Glutamatergic neuron (in vitro differentiated cells): ENCODE measurements around the gene MAGI1. TPM values are rescaled to one million over a fixed set of nuclear protein-coding genes. Genes with fewer than 3 reads are reported as not detected.
"Not testable (repeated sequence)": the region's sequence is repeated elsewhere in the genome, so short reads cannot be mapped to it uniquely, and the experiment has no call there.

Experiments used
- DNase-seq: peaks from one replicate; pipeline ENCODE4 v3.0.0; 2022
- H3K27ac Mint-ChIP-seq: one replicate; pipeline ENCODE4 v1.8.0; 2020; ENCODE audit warnings: mild to moderate bottlenecking, mixed read lengths, inconsistent platforms; ENCODE audit not compliant: unreplicated experiment
- H3K27me3 Mint-ChIP-seq: one replicate; pipeline ENCODE4 v1.8.0; 2020; ENCODE audit warnings: mild to moderate bottlenecking, moderate library complexity, mixed read lengths, inconsistent platforms; ENCODE audit not compliant: unreplicated experiment
- H3K36me3 Mint-ChIP-seq: one replicate; pipeline ENCODE4 v1.8.0; 2020; ENCODE audit warnings: mild to moderate bottlenecking, mixed read lengths, inconsistent platforms; ENCODE audit not compliant: unreplicated experiment
- H3K4me1 Mint-ChIP-seq: one replicate; pipeline ENCODE4 v1.8.0; 2020; ENCODE audit warnings: mild to moderate bottlenecking, low read depth, mixed read lengths, inconsistent platforms; ENCODE audit not compliant: unreplicated experiment
- H3K4me3 Mint-ChIP-seq: one replicate; pipeline ENCODE4 v1.8.0; 2020; ENCODE audit warnings: mild to moderate bottlenecking, mixed read lengths, inconsistent platforms; ENCODE audit not compliant: unreplicated experiment
- H3K9me3 Mint-ChIP-seq: one replicate; pipeline ENCODE4 v1.8.0; 2020; ENCODE audit warnings: mild to moderate bottlenecking, moderate library complexity, mixed read lengths, inconsistent platforms; ENCODE audit not compliant: unreplicated experiment
- total RNA-seq: library from RNA; stranded (reverse); fragmentation: NEBNext Ultra II Directional; extraction: Animal tissue kit (Norgen Biotek cat#: 25700); gene quantifications from one replicate; pipeline ENCODE4 v1.2.1, GENCODE V29; 2021; ENCODE audit not compliant: unreplicated experiment
- TF ChIP-seq, protein P1 (sequence below): fragments of 200-600 bp; sonication (generic); IDR thresholded peaks from one replicate; pipeline ENCODE4 v1.5.0; 2021; ENCODE audit not compliant: partially characterized antibody, unreplicated experiment

Gene MAGI1
- total RNA-seq, 1 donor from 2014 or later, result 46.5 TPM

DNA sequence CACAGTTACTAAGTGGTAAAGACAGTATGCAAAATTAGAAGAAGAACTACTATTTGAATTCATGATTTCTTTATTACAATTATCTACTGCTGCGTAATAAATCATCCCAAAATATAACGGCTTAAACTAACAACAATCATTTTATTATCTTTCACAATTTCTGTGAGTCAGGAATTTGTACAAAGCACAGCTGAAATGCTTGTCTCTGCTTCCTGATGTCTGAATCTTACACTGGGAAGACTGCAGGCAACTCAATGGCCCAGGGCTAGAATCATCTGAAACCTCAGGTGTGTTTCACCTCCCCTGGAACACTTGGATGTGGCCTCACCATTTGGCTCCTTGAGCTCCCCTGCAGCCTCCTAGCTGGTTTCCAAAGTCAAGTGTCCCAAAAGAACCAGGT, 145.1 kb downstream of the MAGI1 start:
- TF ChIP-seq, protein P1, sequence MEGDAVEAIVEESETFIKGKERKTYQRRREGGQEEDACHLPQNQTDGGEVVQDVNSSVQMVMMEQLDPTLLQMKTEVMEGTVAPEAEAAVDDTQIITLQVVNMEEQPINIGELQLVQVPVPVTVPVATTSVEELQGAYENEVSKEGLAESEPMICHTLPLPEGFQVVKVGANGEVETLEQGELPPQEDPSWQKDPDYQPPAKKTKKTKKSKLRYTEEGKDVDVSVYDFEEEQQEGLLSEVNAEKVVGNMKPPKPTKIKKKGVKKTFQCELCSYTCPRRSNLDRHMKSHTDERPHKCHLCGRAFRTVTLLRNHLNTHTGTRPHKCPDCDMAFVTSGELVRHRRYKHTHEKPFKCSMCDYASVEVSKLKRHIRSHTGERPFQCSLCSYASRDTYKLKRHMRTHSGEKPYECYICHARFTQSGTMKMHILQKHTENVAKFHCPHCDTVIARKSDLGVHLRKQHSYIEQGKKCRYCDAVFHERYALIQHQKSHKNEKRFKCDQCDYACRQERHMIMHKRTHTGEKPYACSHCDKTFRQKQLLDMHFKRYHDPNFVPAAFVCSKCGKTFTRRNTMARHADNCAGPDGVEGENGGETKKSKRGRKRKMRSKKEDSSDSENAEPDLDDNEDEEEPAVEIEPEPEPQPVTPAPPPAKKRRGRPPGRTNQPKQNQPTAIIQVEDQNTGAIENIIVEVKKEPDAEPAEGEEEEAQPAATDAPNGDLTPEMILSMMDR, result no peak
- H3K27me3 Mint-ChIP-seq, result no peaks in the 10 kb centered on the region
- no peaks in the 10 kb centered on the region for H3K9me3 Mint-ChIP-seq
- H3K4me3 Mint-ChIP-seq, result no peak overlapping the region
- DNase-seq, result no peak
- H3K36me3 Mint-ChIP-seq, result peaks cover 5% of the 10 kb centered on the region
- no peak overlapping the region for H3K27ac Mint-ChIP-seq
- no peaks in the 10 kb centered on the region for H3K4me1 Mint-ChIP-seq

DNA sequence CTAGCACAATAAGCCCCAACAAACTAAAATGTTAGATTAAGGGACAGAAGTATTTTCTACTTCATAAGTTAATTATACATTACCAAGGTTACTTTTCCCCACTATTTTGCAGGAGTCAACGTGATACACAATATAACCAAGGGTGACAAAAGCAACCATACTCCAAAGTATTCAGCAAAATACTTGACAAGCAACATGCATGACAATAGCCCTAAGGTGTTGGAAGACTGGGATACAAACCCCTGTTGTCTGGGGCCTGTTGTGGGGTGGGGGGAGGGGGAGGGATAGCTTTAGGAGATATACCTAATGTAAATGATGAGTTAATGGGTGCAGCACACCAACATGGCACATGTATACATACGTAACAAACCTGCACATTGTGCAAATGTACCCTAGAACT, 147.2 kb downstream of the MAGI1 start:
- H3K4me3 Mint-ChIP-seq, H3K4me1 Mint-ChIP-seq, H3K36me3 Mint-ChIP-seq, H3K27me3 Mint-ChIP-seq, H3K9me3 Mint-ChIP-seq, H3K27ac Mint-ChIP-seq, DNase-seq: not testable (repeated sequence)

GRCh38 chr3:65890328-65890727, 148.4 kb downstream of the MAGI1 start:
- no peak for DNase-seq
- no peak overlapping the region for H3K4me3 Mint-ChIP-seq
- TF ChIP-seq, protein P1, result no peak
- H3K27ac Mint-ChIP-seq, result no peak overlapping the region
- peaks cover 5% of the 10 kb centered on the region for H3K36me3 Mint-ChIP-seq
- H3K4me1 Mint-ChIP-seq, result peaks cover 3% of the 10 kb centered on the region
- no peaks in the 10 kb centered on the region for H3K9me3 Mint-ChIP-seq
- no peaks in the 10 kb centered on the region for H3K27me3 Mint-ChIP-seq

- no peaks in the 10 kb centered on the region for H3K9me3 Mint-ChIP-seq
- no peak for DNase-seq
- no peak overlapping the region for H3K27ac Mint-ChIP-seq
- H3K4me3 Mint-ChIP-seq, result no peak overlapping the region
- peaks cover 5% of the 10 kb centered on the region for H3K36me3 Mint-ChIP-seq
- no peaks in the 10 kb centered on the region for H3K27me3 Mint-ChIP-seq
- TF ChIP-seq, protein P1, result no peak
- peaks cover 3% of the 10 kb centered on the region for H3K4me1 Mint-ChIP-seq
These were observed 149.0 kb downstream of the MAGI1 start for GRCh38 chr3:65889707-65890099.

- peaks cover 3% of the 10 kb centered on the region for H3K4me1 Mint-ChIP-seq
- no peaks in the 10 kb centered on the region for H3K9me3 Mint-ChIP-seq
- H3K27ac Mint-ChIP-seq, result no peak overlapping the region
- H3K27me3 Mint-ChIP-seq, result no peaks in the 10 kb centered on the region
- TF ChIP-seq, protein P1, result no peak
- H3K36me3 Mint-ChIP-seq, result peaks cover 5% of the 10 kb centered on the region
- H3K4me3 Mint-ChIP-seq, result no peak overlapping the region
- DNase-seq, result no peak
These were observed 149.6 kb downstream of the MAGI1 start for GRCh38 chr3:65888980-65889706.
